HepG2 (cell line): Measurements from ENCODE around the gene ZNF526. TPM values are rescaled to one million over a fixed set of nuclear protein-coding genes. Genes with fewer than 3 reads are reported as not detected.

Experiments
- ATAC-seq: fragments of 200-7000 bp; cut with Tn5 transposase; 3 replicates; pipeline ENCODE4 v1.9.1; 2020; ENCODE audit warnings: mild to moderate bottlenecking, moderate library complexity
- BruUV-seq: library from RNA; stranded (reverse); fragments of 400-500 nt; replicated peaks from 2 replicates; lab custom pipeline; 2021; lab: Mats Ljungman, UMichigan
- CTCF ChIA-PET: fragments of 300-600 bp; formaldehyde crosslinking; extraction: SDS; loops from one replicate; lab custom pipeline; 2021; ENCODE audit warnings: low total read pairs, inconsistent platforms, low intra/inter-chr PET ratio; lab: Yijun Ruan, JAX
- POLR2A ChIA-PET: fragments of 350-600 bp; sonication (Branson Sonifier 250); formaldehyde crosslinking; loops from one replicate; lab custom pipeline; 2020; ENCODE audit warnings: antibody characterized with exemption, inconsistent platforms; lab: Yijun Ruan, JAX
- DNase-seq: peaks from one replicate; pipeline ENCODE4 v3.0.0-alpha.2; 2015; ENCODE audit warnings: low spot score
- FAIRE-seq: peaks from 3 replicates; lab custom pipeline; 2011; peaks lifted over from hg19 to GRCh38; lab: Jason Lieb, UNC
- H2AFZ ChIP-seq: one replicate; pipeline ENCODE4 v1.6.1; 2011; ENCODE audit warnings: low read length, inconsistent platforms
- H3K27ac ChIP-seq: fragments of 300-600 bp; 3 replicates; pipeline ENCODE4 v1.8.0; 2011; ENCODE audit warnings: mixed run types, mild to moderate bottlenecking, mixed read lengths, low read length, inconsistent platforms; ENCODE audit not compliant: insufficient read depth; ENCODE audit errors: extremely low read length
- H3K27me3 ChIP-seq, 2 experiments: fragments of 200-600 bp in 1 of 2; 2 replicates in 1 of 2; 3 replicates in 1 of 2; pipeline versions ENCODE4 v1.6.0 to v1.8.0; 2011; ENCODE audit warnings: low read length in 2 of 2, mild to moderate bottlenecking in 2 of 2, moderate library complexity in 2 of 2, inconsistent platforms in 1 of 2; ENCODE audit not compliant: insufficient read depth in 2 of 2, control insufficient read depth in 1 of 2
- H3K36me3 ChIP-seq, 2 experiments: fragments of 200-600 bp in 1 of 2; replicated peaks in 1 of 2; 2 replicates in 1 of 2; 3 replicates in 1 of 2; pipeline versions ENCODE4 v1.5.1 to v1.8.0; 2011; ENCODE audit warnings: low read length in 2 of 2, inconsistent platforms in 1 of 2; ENCODE audit not compliant: insufficient read depth in 2 of 2, control insufficient read depth in 1 of 2
- H3K4me1 ChIP-seq: 2 replicates; pipeline ENCODE4 v1.5.1; 2012; ENCODE audit warnings: low read length, inconsistent platforms; ENCODE audit not compliant: insufficient read depth
- H3K4me2 ChIP-seq: 2 replicates; pipeline ENCODE4 v1.6.0; 2011; ENCODE audit warnings: low read depth, low read length, inconsistent platforms
- H3K4me3 ChIP-seq, 3 experiments: fragments of 200-600 bp in 1 of 3; sonication (generic), shearing (Covaris generic) in 1 of 3; replicated peaks in 1 of 3; 2 replicates each; pipeline ENCODE4 v1.5.1; 2011 to 2016; ENCODE audit warnings: low read length in 3 of 3, inconsistent platforms in 2 of 3, low read depth in 2 of 3, mild to moderate bottlenecking in 2 of 3, control low read depth in 1 of 3, mixed read lengths in 1 of 3; ENCODE audit not compliant: insufficient read depth in 1 of 3
- H3K79me2 ChIP-seq: one replicate; pipeline ENCODE4 v1.6.1; 2011; ENCODE audit warnings: low read length, inconsistent platforms; ENCODE audit not compliant: insufficient read depth
- H3K9ac ChIP-seq: 2 replicates; pipeline ENCODE4 v1.6.0; 2011; ENCODE audit warnings: mild to moderate bottlenecking, low read depth, low read length, inconsistent platforms; ENCODE audit not compliant: insufficient read depth
- H3K9me3 ChIP-seq: 2 replicates; pipeline ENCODE4 v1.5.1; 2012; ENCODE audit warnings: mild to moderate bottlenecking, low read length
- H4K20me1 ChIP-seq: 2 replicates; pipeline ENCODE4 v1.6.0; 2011; ENCODE audit warnings: inconsistent platforms, mild to moderate bottlenecking, low read length, moderate library complexity; ENCODE audit not compliant: insufficient read depth
- FOXO1 ChIP-seq: sonication (generic); formaldehyde crosslinking; IDR thresholded peaks from 2 replicates; pipeline ENCODE4 v1.4.0; 2020; ENCODE audit warnings: missing genetic modification reagents
- FOXO4 ChIP-seq: sonication (generic); formaldehyde crosslinking; conservative IDR thresholded peaks from 2 replicates; pipeline ENCODE4 v1.8.1; 2023; ENCODE audit warnings: missing genetic modification reagents
- HNRNPUL1 ChIP-seq: fragments of 200-400 bp; formaldehyde crosslinking; IDR thresholded peaks from 2 replicates; pipeline ENCODE4 v1.6.1; 2017; ENCODE audit warnings: low read depth, mild to moderate bottlenecking, low read length, moderate library complexity
- PREB ChIP-seq: sonication (generic); formaldehyde crosslinking; IDR thresholded peaks from 2 replicates; pipeline ENCODE4 v1.4.0; 2020; ENCODE audit warnings: missing genetic modification reagents
- RBFOX2 ChIP-seq: fragments of 200-400 bp; formaldehyde crosslinking; IDR thresholded peaks from 2 replicates; pipeline ENCODE4 v1.6.1; 2017; ENCODE audit warnings: low read depth, mild to moderate bottlenecking, low read length
- ZEB1 ChIP-seq: IDR thresholded peaks from 2 replicates; pipeline ENCODE4 v1.6.1; 2012; ENCODE audit warnings: mild to moderate bottlenecking, low read depth, inconsistent platforms; ENCODE audit not compliant: insufficient replicate concordance
- WGBS: methylation state at CpG from one replicate; pipeline ENCODE4 v1.1.6; 2017; ENCODE audit warnings: low lambda C conversion rate; 5-methylcytosine and 5-hydroxymethylcytosine counted together
- in situ Hi-C: cut with HindIII; loops from 2 replicates; pipeline ENCODE4 v1.10.0; 2017; ENCODE audit warnings: low pct_unique_long_range_greater_than_20kb; ENCODE audit not compliant: extremely low pct_ligation_motif_present
- intact Hi-C: fragments of 100-400 bp; cut with micrococcal nuclease; formaldehyde crosslinking; loops from one replicate; pipeline ENCODE4 v1.10.0; 2022; ENCODE audit not compliant: unreplicated experiment
- polyA plus RNA-seq, 8 experiments: library from polyadenylated mRNA; depleted of rRNA in 3 of 8; stranded (reverse) in 7 of 8; unstranded in 1 of 8; fragments of >200 nt; fragmentation: Illumina TruSeq in 4 of 8; extraction: Trizol in 4 of 8; gene quantifications; 2 replicates each; pipeline versions ENCODE4 v1.2.1 to v1.2.3, GENCODE V29; 2011 to 2016; ENCODE audit warnings: low read depth in 4 of 8, missing spikeins in 1 of 8, mixed read lengths in 1 of 8; ENCODE audit not compliant: insufficient read depth in 1 of 8
- total RNA-seq, 5 experiments: library from RNA; depleted of rRNA; stranded (reverse); fragments of >200 nt; fragmentation: Illumina TruSeq; extraction: Trizol; gene quantifications; 2 replicates each; pipeline ENCODE4 v1.2.3, GENCODE V29; 2016; ENCODE audit warnings: low read depth in 1 of 5

ZNF526 gene
- total and polyA plus RNA-seq, 2 of the 13 experiments (the other 11 are each of a cell fraction or from before 2014, with no cell fraction given): 3.3 to 8.4 TPM

- CTCF ChIA-PET: no interaction called here
- FAIRE-seq: no peak
Observed at GRCh38 chr19:42272989-42273406, 52.9 kb downstream of the ZNF526 start.

GRCh38 chr19:42273407-42274064, 53.4 kb downstream of the ZNF526 start:
- intact Hi-C loops: no loop called here
- Histone ChIP-seq H3K4me1 (peaks cover 35% of the 10 kb centered on the region), H3K9me3 (no peaks in the 10 kb centered on the region), H4K20me1 (no peaks in the 10 kb centered on the region), H3K4me2 (no peak overlapping the region), H2AFZ (no peak overlapping the region)
- FAIRE-seq: no peak
- in situ Hi-C loops: no loop called here
- DNase-seq: no peak
- 0 out of 2 replicates have a peak, but pooled peaks have one; percentile 38 for TF ChIP-seq FOXO4 (CRISPR knock-in tag)
- TF ChIP-seq HNRNPUL1: no peak
- TF ChIP-seq FOXO1: no peak
- no peak for TF ChIP-seq ZEB1
- peak; percentile 18; the same call in 1 of the 2 replicates for TF ChIP-seq RBFOX2
- TF ChIP-seq, all 625 proteins: peak for 2
- H3K36me3 ChIP-seq: peaks cover 5 to 21% of the 10 kb centered on the region in 2 experiments; a peak in 4 of 5 replicates
- WGBS: 98% methylated on average over 32 of the region's 43 CpGs
- no peak overlapping the region for H3K9ac ChIP-seq
- no TSS peak for BruUV-seq
- CTCF ChIA-PET: no interaction called here
- H3K27me3 ChIP-seq: no peaks in the 10 kb centered on the region; a peak in 1 of 5 replicates
- POLR2A ChIA-PET: interaction anchor here (1.6 kb wide), 1 partner anchor 27 kb away, joined by 4 read pairs; no protein-coding TSS in a partner anchor
- H3K27ac ChIP-seq: no peak overlapping the region
- no peak for ATAC-seq
- H3K79me2 ChIP-seq: peaks cover 19% of the 10 kb centered on the region
- H3K4me3 ChIP-seq: no peak overlapping the region

More at GRCh38 chr19:42272989-42273406, 52.9 kb downstream of the ZNF526 start:
- in situ Hi-C loops: no loop called here
- peaks cover 5 to 21% of the 10 kb centered on the region in 2 experiments; a peak in 4 of 5 replicates for H3K36me3 ChIP-seq
- ATAC-seq: no peak
- no peak for DNase-seq
- POLR2A ChIA-PET: no interaction called here
- no peaks in the 10 kb centered on the region for H4K20me1 ChIP-seq
- WGBS: 97% methylated on average over 19 of the region's 23 CpGs
- no peak overlapping the region for H3K27ac ChIP-seq
- no peaks in the 10 kb centered on the region; a peak in 1 of 5 replicates for H3K27me3 ChIP-seq
- no peak overlapping the region for H3K4me2 ChIP-seq
- no peaks in the 10 kb centered on the region for H3K9me3 ChIP-seq
- H3K4me1 ChIP-seq: peaks cover 30% of the 10 kb centered on the region
- no TSS peak for BruUV-seq
- no peak overlapping the region for H3K4me3 ChIP-seq
- intact Hi-C loops: no loop called here
- TF ChIP-seq RBFOX2 (peak; percentile 36; the same call in 1 of the 2 replicates), PREB (CRISPR knock-in tag) (no peak)
- TF ChIP-seq, all 625 proteins: peak for 1
- H2AFZ ChIP-seq: no peak overlapping the region
- peaks cover 19% of the 10 kb centered on the region for H3K79me2 ChIP-seq
- H3K9ac ChIP-seq: no peak overlapping the region
